Bronchus fibroblast of lung (primary cell): Measurements from ENCODE around the gene SRSF6. TPM values are rescaled to one million over a fixed set of nuclear protein-coding genes. Genes with fewer than 3 reads are reported as not detected.

Experiments
- total RNA-seq: library from RNA; depleted of rRNA; stranded (reverse); fragments of >200 nt; gene quantifications from 2 replicates; pipeline ENCODE4 v1.2.3, GENCODE V29; 2015

SRSF6 gene
- 47.9 and 49.8 TPM in 2 replicates for total RNA-seq

GRCh38 chr20:43457640-43458421, at the start of gene SRSF6:
TSS of gene SRSF6 (plus strand) at chr20:43457896. CDS start at chr20:43458034, 138 bp downstream.

DNA sequence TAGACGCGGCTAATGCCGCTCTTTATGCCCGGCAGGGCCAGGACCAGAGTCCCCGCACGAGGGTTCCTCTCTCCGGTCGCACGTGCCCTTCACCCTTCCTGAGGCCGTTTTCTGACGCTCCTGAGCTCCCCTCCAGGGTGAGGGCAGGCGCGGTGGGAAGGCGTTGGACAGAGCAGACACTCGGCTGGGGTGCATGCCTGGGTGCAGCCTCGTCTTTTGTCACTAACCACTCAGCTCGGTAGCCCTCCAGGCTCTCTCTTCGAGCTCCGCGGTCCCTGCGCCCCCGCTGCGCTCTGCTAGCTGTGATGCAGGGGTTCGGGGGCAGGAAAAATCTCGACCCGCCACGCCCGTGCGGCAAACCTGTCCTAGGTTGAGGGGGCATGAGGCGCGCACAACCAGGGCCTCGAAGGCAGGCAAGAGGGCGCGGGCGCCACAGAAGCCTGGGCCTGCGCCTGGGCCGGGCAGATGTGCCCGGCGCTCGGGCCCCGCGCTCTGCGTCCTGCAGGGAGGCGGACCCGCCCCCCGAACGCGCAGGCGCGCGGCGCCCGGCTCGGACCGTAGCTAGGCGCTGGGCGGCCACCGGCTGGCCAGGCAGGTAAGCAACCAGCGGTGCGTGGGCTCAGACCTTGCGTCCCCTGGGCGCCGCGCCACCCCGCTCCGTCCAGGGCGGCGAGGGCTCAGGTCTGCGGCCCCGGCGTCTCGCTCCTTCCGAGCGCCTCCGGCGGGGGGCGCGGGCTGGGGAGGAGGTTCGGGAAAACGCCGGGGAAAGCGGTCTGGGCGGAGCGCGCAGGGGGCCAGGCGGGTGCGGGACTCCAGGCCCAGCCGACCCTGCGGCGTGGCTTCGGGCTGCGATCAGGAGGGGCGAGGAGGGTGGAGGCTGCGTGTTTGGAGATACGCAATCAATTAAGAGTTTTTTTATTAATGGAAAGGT, 49.7 kb downstream of the SRSF6 start, which contains the start of gene L3MBTL1:
L3MBTL1 (plus strand) TSS at position 548 of the 931 bp plus-strand sequence. CDS start 5,807 bp downstream, outside the sequence.

Other genes starting within 250 kb of the SRSF6 start
- 2.4 and 4.5 TPM in 2 replicates for gene L3MBTL1, start 49.8 kb downstream of the SRSF6 start, total RNA-seq
- gene SGK2, start 101.1 kb downstream of the SRSF6 start, total RNA-seq = not detected in 2 replicates
- 26.1 and 28.1 TPM in 2 replicates for gene IFT52, start 133.0 kb downstream of the SRSF6 start, total RNA-seq
- 44.2 and 54.1 TPM in 2 replicates for gene MYBL2, start 209.2 kb downstream of the SRSF6 start, total RNA-seq